HCEC 1CT (cell line): ENCODE measurements around the gene POGLUT2.

Experiments
- DNase-seq: peaks from one replicate; pipeline ENCODE4 v3.0.0-alpha.2; 2017

POGLUT2 gene

GRCh38 chr13:102798581-102799425 is at the start of gene POGLUT2, which contains the start of gene BIVM:
Gene POGLUT2, minus strand, starts transcription at chr13:102798976. Its CDS starts 306 bp downstream, at chr13:102798670.
Gene BIVM, plus strand, starts transcription at chr13:102799119. Its CDS starts 8,149 bp downstream, at chr13:102807268.
- DNase-seq: peak; percentile 93

DNA sequence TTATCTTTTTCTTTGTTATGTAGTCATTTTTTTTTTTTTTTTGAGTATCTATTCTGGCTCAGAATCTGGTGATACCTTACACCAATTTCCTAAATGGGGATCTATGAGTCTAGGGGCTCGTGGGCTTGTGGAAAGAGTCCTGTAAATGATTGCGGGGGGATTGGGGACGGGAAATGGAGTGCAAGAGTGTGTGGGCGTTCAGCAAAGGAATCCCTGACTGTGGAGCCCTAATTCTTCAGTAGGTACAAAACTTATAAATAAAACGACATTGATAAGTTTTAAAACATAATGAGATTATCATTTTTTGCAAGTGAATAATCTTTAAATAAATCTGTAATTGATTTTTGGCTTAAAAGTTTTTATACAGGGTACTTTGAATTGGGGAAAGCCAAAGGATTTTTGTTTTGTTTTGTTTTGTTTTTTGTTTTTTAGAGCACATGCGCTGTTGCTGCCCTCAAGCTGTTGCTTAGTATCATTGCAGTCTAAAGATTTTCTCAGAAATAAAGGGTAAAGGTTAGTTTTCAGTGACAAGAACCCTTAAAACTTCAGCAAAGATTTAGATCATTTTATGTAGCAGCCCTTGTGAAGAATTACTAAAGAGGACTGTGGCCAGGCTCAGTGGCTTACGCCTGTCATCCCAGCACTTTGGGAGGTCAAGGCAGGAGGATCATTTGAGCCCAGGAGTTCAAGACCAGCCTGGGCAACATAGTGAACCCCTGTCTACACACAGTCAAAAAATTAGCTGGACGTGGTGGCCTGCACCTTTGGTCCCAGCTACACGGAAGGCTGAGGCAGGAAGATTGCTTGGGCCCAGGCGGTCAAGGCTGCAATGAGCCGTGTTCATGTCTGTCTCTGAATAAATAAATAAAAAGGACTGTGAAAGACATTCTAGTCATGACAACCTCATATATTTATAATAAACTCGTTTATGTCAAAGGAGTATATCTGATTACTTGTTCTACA is 48.8 kb upstream of the POGLUT2 start:
- DNase-seq: peak; percentile 59

DNA sequence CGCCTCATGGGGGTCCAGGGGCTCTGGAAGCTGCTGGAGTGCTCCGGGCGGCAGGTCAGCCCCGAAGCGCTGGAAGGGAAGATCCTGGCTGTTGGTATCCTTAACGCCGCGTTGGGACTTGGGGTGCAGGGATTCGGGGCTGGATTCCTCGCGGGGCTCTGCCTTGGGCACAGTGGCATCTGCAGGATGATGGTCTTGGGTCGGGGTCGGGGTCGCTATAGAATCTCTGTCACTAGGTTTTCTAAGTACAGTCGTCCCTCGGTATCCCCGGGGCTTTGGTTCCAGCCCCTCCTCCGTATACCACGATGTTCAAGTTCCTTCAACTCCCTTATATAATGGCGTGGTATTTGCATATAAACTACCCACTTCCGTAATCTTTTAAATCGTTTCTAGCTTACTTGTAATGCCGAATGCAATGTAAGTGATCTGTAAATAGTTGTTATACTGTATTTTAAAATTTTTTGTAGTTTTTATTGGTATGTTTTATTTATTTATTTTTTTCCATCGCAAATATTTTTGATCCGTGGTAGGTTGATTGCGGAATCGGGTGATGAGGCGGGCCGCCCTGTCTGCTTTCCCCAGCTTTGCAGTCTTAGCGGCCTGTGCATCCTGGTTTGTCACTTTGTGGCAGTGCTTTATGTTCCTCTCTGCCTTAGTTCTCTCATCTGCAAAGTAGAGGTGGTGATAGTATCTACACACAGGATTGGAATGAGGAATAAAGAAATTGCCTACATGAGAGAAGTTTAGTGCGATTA is 47.7 kb upstream of the POGLUT2 start:
- DNase-seq: peak; percentile 48

GRCh38 chr13:102845630-102846260 is 47.0 kb upstream of the POGLUT2 start, which contains the start of gene ERCC5:
Gene ERCC5, plus strand, starts transcription at chr13:102846032. Its CDS starts 235 bp downstream, at chr13:102846267.
- DNase-seq: peak; percentile 95

DNA sequence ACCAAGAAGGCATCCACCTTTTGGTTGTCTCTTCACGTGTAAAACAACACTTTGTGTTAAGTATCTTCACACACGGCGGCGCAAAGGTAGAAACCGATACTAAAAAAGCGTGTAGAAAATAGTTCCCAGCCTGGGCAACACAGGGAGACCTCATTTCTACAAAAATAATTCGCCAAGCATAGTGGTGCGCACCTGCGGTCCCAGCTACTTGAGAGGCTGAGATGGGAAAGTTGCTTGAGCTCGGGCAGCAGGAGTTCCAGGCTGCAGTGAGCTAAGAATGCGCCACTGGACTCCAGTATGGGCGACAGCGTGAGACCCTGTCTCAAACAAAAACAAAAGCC is 46.5 kb upstream of the POGLUT2 start:
- DNase-seq: no peak

DNA sequence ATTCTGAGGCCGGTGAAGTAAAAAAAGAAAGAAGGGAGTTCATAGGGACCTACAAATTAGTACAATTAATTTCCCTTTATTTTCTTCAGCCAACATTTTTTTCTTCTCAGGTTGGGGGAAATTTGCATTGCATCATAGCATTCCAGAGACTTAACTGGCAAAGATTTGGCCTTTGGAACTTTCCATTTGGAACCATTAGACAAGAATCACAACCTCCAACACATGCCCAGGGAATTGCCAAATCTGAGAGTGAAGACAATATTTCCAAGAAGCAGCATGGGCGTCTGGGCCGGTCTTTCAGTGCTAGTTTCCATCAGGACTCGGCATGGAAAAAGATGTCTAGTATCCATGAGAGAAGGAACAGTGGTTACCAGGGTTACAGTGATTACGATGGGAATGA is 40.7 kb upstream of the POGLUT2 start:
- peak; percentile 13 for DNase-seq

DNA sequence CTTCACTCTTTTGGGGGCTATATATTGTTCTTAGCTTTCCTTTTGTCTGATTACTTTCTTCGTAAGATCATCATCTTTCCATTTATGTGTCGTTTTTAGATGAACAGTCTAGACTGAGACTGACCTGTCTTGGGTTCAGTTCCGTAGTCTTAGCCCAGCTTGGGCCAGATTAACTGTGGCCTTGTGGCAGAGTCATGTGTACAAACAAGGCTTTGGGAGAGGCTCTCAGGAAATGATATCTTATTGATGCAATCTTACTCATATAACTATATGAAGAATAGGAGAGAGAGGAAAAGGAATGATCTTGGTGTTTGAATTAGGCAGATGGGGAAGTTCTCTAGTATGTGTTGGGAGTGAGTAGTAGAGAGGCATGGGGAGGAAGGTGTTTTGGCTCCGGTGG is 40.2 kb upstream of the POGLUT2 start:
- DNase-seq: peak; percentile 3

DNA sequence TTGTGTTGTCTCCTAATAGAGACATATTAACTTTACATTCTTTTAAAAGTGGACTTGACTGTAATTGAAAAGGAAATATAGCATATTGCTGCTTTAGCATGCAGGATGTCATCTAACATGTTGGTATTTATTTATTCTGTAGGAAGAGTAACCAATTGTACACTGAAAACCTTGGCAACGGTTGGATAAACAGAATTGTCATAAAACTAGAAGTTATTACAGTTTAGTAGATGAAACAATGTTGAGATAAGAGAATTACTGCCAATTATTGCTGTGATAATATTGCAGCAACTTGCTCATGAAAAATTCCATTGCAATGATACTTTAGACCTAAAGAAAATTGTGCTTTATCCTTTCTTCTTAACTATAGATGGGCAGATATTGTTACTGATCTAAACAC is 39.5 kb upstream of the POGLUT2 start:
- DNase-seq: no peak

GRCh38 chr13:102836471-102836870 is 37.7 kb upstream of the POGLUT2 start:
- DNase-seq: no peak

DNA sequence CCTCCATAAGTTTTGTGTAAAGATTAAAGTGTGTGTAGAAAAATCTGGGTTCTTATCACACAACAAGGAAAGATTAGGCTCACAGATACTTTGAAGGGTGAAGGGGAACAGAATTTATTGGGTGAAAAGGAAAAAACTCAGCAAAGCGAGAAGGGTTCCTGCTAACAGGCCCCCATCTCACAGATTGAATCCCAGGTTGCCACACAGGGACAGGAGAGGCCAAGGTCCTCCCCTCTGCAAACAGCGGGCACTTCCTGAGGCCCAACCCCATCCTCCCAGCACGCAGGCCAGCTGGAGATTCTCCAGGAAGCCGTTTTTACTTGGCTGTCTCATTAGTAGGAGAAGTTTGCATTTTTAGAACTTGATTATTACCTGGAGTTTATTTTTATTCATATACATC is 31.9 kb upstream of the POGLUT2 start:
- no peak for DNase-seq

DNA sequence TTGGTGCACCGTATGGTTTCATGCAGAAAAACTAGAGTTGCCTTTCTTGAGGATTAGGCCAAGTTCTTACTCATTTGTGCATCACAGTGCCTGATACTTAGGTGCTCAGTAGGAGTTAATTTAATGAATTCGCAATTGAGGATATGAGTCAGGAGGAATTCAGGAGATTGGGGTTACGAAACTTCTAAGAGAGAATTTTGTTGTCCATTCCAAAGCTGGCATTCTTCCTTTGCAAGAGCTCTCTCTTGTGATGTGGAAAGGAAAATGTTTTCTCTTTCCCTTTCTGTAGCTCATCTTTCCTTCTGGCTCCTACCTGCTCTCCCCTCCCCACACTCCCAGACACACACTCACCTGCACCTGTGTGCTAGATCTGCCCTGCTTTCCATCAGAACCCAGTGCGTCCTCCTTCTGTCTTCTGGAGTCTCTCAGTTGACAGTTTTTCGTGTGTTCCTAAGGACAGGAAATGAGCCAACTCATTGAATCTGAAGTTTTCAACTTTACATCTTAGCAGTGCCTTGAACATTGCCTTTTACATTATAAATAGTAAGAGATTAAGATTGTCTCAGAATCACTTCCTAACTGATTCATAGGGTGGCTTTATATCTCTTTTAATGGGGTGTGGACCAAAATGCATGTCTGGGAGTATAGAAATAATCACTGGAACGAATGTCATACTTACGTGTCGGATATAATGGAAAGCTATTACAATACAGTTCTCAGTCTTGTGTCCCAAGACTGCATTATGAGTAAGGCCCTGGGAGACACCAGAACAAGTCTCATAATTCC is 27.3 kb upstream of the POGLUT2 start:
- peak; percentile 96 for DNase-seq

GRCh38 chr13:102825400-102825799 is 26.6 kb upstream of the POGLUT2 start:
- no peak for DNase-seq

DNA sequence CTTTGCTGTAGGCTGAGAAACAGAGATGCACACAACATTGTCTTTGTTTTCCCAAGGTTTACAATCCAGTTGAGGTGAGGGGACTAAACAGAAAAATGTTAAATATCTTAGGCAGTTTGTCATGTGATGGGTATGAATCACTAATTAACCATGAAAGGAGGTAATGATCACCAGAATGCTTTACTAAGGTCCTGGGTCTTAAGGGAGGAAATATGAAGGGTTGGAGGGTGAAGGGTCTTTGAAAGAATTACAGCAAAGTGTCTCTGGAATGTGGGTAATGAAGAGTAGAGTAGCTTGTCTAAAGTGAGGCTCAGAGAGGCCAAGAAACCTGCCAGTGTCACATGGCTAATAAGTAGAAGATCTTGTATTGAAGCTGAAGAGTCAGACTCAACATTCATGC is 19.1 kb upstream of the POGLUT2 start:
- DNase-seq: no peak

- no peak for DNase-seq
These were observed 18.5 kb upstream of the POGLUT2 start for GRCh38 chr13:102817241-102817640.

- no peak for DNase-seq
These were observed 17.9 kb upstream of the POGLUT2 start for GRCh38 chr13:102816708-102817107.

DNA sequence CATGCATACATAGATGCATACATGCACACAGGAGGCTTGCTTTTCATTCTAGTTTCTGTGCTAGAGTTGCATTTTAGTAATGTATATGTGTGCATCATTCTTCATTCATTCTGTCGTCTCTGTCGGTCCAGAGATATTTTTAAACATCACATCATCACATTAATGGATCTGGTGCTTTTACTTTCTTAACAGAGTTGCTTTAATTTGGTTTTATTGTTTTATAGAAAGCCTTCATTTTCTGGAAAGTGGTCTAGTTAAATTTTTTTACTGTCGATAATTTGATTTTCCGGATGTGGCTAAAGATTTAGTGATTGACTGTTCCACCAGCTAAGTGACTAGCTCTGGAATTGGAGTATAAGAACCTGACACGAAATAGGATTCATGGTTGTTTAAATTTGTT is 17.0 kb upstream of the POGLUT2 start:
- DNase-seq: no peak

- no peak for DNase-seq
These were observed 16.0 kb upstream of the POGLUT2 start for GRCh38 chr13:102814793-102815192.

DNA sequence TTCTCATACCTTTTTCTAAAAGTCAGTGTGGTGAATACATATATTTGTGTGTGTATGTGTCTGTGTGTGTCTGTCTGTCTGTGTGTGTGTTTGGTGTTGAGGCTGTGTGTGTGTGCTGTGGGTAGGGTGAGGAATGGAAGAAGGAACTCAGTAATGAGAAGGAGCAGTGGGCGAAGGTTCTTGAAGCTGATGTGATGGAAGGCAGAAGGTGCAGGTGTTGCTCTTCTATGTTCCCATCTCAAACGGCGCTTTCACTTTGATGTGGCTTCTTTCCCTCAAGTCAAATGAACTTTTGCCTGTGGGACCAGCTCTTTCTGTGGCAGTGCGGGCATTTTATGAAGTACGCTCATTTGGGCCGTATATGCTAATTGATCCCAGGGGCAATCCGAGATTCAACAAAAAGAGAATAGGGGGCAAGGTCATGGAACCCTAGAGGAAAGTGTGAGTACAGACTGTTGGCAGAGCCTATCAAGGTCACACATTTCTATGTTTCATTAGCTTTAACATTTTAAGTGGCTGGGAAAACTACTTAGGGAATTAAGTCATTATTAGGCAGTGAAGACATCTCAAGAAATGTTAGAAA is 15.3 kb upstream of the POGLUT2 start:
- DNase-seq: no peak

DNA sequence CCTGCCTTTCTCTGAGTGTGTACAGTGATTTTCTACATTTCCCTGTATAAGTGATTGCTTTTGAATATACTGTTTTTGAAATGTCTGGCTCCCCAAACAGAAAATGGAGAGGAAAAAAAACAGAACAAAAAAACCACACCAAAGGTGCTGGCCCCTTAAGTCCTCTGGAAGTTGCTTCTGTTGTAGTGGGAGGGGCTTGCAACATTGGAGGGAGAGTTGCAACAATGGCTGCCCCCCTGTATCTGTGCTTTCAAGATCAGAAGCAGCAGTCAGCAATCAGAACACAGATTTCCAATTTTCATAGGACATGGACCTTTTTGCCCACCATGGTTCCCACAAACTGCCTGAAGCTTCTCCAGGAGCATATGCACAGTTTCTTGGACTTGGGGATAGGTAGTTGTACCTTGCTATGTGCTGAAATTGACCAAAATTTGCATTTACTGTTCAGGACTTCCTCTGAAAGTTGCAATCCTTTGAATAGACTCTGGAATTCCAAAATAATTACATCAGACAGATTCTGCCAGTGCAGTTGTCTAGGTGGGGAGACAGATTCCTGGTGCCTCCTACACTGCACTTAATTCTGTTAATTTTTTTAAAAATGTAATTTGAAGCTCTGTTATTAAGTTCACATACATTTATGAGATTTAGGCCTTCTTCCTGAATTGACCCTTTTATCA is 14.0 kb upstream of the POGLUT2 start:
- DNase-seq: no peak

- no peak for DNase-seq
These were observed 8.9 kb upstream of the POGLUT2 start for GRCh38 chr13:102807699-102808098.

GRCh38 chr13:102805680-102806079 is 6.9 kb upstream of the POGLUT2 start:
- DNase-seq: no peak
